ENCODE data around the gene RPS23.

The RPS23 gene

DNA sequence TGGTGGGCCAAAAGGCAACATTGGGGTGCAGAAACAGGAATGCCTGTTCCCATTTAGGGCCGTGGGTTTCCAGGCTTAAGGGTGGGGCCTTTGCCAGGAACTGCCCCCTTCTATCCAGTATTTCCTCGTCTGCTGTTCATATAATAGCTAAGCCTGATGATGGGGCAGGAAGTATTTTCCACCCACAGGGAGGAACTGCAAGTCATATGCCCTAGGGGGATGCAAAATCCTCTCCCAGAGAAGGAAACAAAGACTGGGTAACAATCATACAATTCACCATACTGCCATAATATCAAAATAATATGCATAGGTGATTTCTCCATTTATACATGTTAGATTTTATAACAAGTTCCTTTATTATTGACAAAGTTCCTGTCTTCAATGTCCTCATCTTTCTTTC, 20.5 kb upstream of the RPS23 start:
- H3K4me3 Mint-ChIP-seq = no peak overlapping the region
- H3K27me3 Mint-ChIP-seq = no peaks in the 10 kb centered on the region
- peaks cover 0 to 3% of the 10 kb centered on the region in 2 donors for H3K9me3 Mint-ChIP-seq
- ATAC-seq (no peak), DNase-seq (no peak)
- peak overlapping the region in 1 of 2 donors; percentile 74 for H3K27ac Mint-ChIP-seq
- H3K4me1 Mint-ChIP-seq = no peaks in the 10 kb centered on the region

DNA sequence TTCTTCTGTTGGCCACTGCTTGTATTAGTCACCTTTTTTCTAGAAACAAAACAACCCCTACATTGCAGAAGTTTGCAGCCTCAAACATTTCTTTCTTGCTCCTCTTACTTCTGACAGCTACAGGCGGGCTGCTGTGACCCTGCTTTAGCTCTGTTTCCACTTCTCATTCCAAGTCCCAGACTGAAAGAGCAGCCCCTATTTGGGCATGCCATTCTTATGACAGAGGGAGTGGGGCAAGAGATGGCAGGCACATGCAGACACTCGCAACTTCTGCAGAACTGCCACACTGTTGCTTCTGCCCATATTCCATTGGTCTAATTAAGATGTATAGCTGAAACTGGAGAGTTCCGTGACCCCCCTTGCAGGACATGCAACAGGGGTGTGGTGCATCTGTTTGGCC, 19.6 kb upstream of the RPS23 start:
- Mint-ChIP-seq H3K4me3 (no peak overlapping the region), H3K4me1 (no peaks in the 10 kb centered on the region), H3K27me3 (no peaks in the 10 kb centered on the region), H3K27ac (no peak overlapping the region), H3K9me3 (peaks cover 0 to 3% of the 10 kb centered on the region in 2 donors)
- DNase-seq (no peak), ATAC-seq (no peak)

DNA sequence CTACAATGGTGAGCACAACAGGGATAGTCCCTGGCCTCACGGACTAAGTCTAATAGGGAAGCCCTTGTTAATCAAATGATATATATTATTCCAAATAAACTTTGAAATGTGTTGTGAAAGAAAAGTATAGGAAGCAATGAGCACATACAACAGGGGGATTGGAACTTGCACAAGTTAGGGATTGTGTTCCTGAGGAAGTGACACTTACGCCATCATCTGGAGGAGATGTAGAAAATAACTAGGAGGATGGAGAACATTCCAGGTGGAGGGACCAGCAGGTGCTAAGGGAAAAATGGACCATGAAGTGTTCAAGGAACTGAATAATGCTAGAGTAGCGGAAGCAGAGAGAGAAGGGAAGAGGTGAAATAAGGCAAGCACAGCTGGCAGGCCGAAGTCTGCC, 18.8 kb upstream of the RPS23 start:
- Mint-ChIP-seq H3K4me3 (no peak overlapping the region), H3K9me3 (peaks cover 0 to 3% of the 10 kb centered on the region in 2 donors), H3K27ac (no peak overlapping the region), H3K4me1 (no peaks in the 10 kb centered on the region), H3K27me3 (no peaks in the 10 kb centered on the region)
- ATAC-seq (no peak), DNase-seq (no peak)

DNA sequence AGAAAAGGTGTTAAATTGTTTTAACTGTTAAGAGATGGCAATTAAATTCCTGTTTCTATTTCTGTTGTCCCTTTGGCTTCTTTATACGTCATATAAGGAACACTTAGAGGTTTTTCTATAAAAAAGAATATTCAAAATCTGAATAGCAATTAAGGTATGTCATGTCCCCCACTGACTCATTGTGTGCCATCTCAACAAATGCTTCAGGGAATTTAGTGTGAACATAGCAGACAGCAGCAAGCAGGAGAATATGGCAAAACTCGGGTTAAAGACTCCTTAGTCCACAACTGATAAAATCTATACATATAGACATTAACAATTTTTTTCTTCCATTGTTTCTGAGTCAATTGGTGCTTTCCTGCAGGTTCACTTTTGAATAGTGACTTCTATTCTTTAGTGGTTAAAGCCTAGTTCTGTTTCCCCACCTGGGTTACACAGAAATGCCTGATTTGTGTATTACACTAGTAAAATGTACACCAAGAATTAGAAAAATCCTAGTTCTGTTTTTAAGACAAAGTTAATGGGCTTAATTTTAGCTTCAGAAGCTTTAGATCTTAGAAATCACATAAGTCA, 17.9 kb upstream of the RPS23 start:
- ATAC-seq = no peak
- DNase-seq = no peak
- Mint-ChIP-seq H3K4me3 (no peak overlapping the region), H3K4me1 (no peaks in the 10 kb centered on the region), H3K9me3 (peaks cover 0 to 3% of the 10 kb centered on the region in 2 donors), H3K27ac (no peak overlapping the region), H3K27me3 (no peaks in the 10 kb centered on the region)

DNA sequence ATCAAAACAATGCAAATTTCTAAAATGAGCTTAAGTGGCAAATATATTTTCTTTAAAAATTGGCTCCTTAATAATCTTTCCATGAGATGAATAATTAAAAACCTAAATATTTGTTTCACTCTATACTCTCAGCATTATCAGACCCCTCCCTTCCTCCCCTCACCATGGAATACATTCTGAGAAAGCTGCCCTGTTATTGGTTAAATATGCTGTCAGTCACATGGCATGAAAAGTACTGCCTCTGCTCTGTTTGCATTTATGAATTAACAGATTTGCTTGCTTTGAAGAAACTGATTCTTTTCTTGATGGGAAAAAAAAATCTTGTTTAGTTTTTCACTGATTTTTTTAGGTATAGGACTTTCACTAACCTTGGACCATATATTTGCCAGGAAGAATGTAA, 17.0 kb upstream of the RPS23 start:
- Mint-ChIP-seq H3K4me3 (no peak overlapping the region), H3K27me3 (no peaks in the 10 kb centered on the region), H3K4me1 (no peaks in the 10 kb centered on the region), H3K9me3 (peaks cover 0 to 3% of the 10 kb centered on the region in 2 donors), H3K27ac (no peak overlapping the region)
- ATAC-seq (no peak), DNase-seq (no peak)

DNA sequence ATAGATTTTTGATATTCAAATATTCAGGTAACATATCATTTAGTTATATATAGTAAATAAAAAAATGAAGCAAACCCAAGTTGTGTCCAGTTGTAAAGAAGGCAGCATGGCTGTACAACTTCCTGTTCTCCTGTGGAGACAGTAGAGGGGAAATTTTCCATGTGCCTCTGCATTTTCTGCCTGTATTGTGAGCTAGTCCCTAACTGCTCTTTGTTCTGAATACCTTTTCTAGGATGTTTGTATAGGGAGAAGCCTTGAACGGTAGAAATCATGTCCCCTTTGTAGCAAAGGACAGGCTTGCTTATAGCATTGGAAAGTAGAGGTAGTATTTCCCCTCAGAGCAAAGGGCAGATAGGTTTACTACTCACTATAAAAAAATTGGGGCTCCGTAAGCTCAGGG, 13.3 kb upstream of the RPS23 start:
- Mint-ChIP-seq H3K27me3 (no peaks in the 10 kb centered on the region), H3K9me3 (no peaks in the 10 kb centered on the region)

DNA sequence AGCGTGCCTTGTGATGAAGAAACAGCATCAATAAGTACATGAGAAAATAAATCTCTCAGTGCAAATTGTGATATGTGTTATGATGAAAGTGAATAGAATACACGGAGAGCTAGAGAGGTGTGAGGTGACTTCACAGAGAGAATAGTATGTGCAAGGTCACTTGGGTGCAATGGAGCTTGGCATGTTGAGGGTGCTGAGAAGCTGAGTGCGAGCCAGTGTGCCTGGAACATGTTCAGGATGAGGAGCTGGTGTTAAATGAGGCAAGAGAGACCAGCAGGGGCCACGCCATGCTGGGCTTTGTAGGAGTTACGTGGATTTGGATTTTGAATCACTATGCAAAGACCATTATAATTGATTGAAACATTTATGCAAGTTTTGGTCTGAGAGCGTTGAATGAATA, 12.8 kb upstream of the RPS23 start:
- ATAC-seq = no peak
- H3K4me1 Mint-ChIP-seq = no peaks in the 10 kb centered on the region
- no peak for DNase-seq

More for the DNA sequence above, 13.3 kb upstream of the RPS23 start:
- Mint-ChIP-seq H3K4me1 (no peaks in the 10 kb centered on the region), H3K4me3 (no peak overlapping the region), H3K27ac (no peak overlapping the region)
- DNase-seq = no peak
- no peak for ATAC-seq

DNA sequence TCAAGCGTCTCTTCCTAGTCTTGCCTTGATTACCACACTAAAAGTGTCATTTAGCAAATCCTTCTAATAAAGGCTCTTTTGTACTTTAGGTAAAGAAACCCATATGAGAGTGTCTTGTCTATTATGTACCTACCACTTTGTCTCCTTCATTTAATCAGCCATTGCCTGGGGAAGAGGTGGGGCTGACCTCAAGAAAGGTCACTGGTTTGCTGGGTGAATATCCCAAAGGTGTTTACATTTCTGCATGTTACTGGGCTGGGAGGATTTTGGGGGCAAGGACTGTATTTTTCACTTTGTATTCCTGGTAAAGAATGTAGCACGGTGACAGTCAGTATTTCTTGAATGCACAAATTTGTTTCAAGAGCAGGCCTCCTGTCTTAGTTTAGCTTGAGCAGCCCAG, 11.9 kb upstream of the RPS23 start:
- no peaks in the 10 kb centered on the region for H3K4me1 Mint-ChIP-seq
- ATAC-seq = no peak
- no peaks in the 10 kb centered on the region for H3K9me3 Mint-ChIP-seq
- H3K4me3 Mint-ChIP-seq = no peak overlapping the region
- DNase-seq = no peak
- no peaks in the 10 kb centered on the region for H3K27me3 Mint-ChIP-seq
- no peak overlapping the region for H3K27ac Mint-ChIP-seq

More for the DNA sequence above, 12.8 kb upstream of the RPS23 start:
- H3K27me3 Mint-ChIP-seq = no peaks in the 10 kb centered on the region
- no peak overlapping the region for H3K4me3 Mint-ChIP-seq
- H3K27ac Mint-ChIP-seq = no peak overlapping the region
- H3K9me3 Mint-ChIP-seq = no peaks in the 10 kb centered on the region

DNA sequence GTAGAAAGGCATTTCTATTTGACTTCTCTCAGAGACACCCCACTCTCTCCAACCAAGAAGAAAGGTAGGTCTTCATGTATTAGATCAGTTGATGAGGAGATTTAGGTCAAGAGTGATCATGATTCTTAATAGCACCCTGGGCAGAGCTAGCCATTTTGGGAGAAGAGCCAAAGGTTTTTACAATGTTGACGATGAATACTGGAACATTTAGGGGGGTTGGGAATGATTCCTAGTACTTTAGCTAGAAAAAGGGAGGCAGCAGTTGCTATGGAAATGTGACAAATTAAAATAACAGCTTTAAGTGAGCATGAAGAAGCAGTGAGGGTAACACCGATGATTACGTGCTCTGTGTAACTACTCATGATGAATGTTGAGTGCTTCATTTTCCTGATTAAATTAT, 9.5 kb upstream of the RPS23 start:
- ATAC-seq (no peak), DNase-seq (no peak)
- no peak overlapping the region for H3K27ac Mint-ChIP-seq
- no peaks in the 10 kb centered on the region for H3K9me3 Mint-ChIP-seq
- H3K4me3 Mint-ChIP-seq = no peak overlapping the region
- H3K27me3 Mint-ChIP-seq = no peaks in the 10 kb centered on the region
- no peaks in the 10 kb centered on the region for H3K4me1 Mint-ChIP-seq

DNA sequence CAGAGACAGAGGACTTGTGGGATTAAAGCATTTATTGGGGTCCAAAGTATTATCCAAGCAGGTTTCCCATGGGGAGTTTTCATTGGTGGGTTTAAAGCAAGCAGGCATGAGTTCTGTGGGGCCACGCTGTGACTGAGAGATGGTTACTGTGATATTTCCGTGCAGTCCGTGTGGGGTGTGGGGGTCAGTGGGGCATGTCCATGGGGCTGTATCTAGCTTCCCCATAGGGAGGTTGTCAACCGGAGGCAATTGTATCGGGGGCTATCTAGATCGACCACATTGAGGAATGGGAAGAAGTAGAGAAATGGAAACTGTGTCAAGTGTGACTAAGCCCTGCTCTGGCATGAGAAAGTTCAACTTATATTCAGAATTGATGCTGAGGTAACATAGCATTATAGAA, 7.1 kb upstream of the RPS23 start:
- no peak overlapping the region for H3K4me3 Mint-ChIP-seq
- DNase-seq (no peak), ATAC-seq (no peak)
- peak overlapping the region in 1 of 2 donors; percentile 5 for H3K27ac Mint-ChIP-seq
- peaks cover 3% of the 10 kb centered on the region for H3K4me1 Mint-ChIP-seq
- no peaks in the 10 kb centered on the region for H3K27me3 Mint-ChIP-seq
- no peaks in the 10 kb centered on the region for H3K9me3 Mint-ChIP-seq

DNA sequence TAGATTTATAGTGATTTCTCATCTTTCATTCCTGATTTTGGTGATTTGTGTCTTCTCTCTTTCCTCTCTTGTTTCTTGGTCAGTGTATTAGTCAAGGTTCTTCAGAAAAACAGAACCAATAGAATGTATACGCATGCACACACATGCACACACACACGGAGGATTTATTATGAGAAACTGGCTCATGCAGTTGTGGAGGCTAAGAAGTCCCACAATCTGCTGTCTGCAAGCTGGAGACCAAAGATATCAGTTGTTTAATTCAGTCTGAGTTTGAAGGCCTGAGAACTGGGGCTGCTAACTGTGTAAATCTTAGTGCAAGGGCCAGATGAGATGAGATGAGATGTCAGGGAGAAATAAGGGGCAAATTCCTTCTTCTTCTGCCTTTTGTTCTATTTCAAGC, 5.7 kb upstream of the RPS23 start:
- ATAC-seq (no peak), DNase-seq (no peak)
- no peak overlapping the region for H3K27ac Mint-ChIP-seq
- H3K4me3 Mint-ChIP-seq = no peak overlapping the region
- H3K4me1 Mint-ChIP-seq = peaks cover 16% of the 10 kb centered on the region
- no peaks in the 10 kb centered on the region for H3K9me3 Mint-ChIP-seq
- H3K27me3 Mint-ChIP-seq = no peaks in the 10 kb centered on the region

DNA sequence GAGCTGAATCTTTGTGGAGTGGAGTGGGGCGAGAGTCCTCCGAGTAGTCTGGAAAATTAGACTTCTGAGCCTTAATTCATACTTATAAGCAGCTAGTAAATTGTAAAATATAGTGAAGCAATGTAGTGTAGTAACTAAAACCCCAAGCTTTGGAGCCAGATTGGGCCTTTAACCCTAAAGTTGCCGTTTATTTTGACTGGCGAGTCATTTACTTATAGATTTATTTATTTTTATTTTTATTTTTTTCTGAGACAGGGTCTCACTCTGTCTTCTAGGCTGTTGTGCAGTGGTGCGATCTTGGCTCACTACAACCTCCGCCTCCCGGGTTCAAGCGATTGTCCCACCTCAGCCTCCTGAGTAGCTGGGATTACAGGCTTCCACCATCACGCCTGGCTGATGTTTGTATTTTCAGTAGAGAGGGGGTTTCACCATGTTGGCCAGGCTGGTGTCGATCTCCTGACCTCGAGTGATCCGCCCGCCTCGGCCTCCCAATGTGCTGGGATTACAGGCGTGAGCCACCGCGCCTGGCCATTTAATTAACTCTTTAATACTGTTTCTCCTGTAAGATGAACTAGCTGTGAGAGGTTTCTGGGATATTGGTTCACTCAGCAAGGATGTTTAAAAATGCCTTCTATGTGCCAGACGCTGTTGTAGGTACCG, 687 bp upstream of the RPS23 start:
- Mint-ChIP-seq H3K4me1 (peaks cover 38% of the 10 kb centered on the region), H3K9me3 (no peaks in the 10 kb centered on the region), H3K27ac (peak overlapping the region; percentile 99 to 100), H3K27me3 (no peaks in the 10 kb centered on the region), H3K4me3 (peak overlapping the region; percentile 93 to 95)
- no peak for DNase-seq
- ATAC-seq = no peak

DNA sequence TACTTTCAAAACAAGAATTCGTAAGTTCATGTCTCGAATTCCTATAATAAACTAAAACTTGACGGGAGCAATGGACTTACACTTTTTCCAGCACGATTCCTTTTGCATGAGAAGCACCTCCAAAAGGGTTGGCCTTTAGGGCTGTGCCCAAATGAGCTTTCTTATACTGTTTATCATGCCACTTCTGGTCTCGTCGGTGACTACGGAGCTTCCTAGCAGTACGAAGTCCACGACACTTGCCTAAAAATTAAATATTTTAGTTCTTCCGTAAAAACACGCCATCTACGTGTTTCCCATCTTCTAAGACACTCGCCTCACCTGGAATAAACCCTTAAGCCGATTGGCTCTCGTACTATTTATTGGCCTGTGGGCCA, 554 bp downstream of the RPS23 start:
- peaks cover 49% of the 10 kb centered on the region for H3K4me1 Mint-ChIP-seq
- H3K4me3 Mint-ChIP-seq = peak overlapping the region; percentile 93 to 95
- peak overlapping the region; percentile 99 to 100 for H3K27ac Mint-ChIP-seq
- no peaks in the 10 kb centered on the region for H3K9me3 Mint-ChIP-seq
- DNase-seq (no peak), ATAC-seq (peak; percentile 1)
- no peaks in the 10 kb centered on the region for H3K27me3 Mint-ChIP-seq

DNA sequence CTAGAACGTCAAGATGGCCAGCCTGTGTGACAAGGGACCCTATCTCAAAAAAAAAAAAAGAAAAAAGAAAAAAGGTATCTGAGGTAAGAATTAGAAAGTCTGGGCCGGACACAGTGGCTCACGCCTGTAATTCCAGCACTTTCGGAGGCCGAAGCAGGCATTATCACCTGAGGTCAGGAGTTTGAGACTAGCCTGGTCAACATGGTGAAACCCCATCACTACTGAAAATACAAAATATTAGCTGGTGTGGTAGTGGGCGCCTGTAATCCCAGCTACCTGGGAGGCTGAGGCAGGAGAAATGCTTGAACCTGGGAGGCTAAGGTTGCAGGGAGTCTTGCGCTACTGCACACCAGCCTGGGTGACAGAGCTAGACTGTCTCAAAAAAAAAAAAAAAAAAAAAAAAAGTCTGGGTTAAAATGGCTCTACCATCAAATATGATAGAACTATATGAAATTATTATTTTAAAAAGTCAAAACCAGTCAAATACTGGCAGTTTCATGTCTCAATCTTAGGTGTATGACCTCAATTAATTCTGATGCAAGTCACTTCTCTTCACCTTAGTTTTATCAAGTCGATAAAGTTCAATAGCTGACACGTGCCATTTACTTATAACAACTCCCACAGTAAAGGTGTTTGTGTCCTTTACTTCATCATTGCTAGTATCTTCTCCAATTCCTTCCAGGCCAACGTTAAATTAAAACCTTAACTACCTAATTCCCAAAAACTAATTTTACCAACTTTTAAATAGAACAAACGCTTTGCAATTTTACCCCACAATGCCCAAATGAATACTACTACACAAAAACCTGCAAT, 1.1 kb downstream of the RPS23 start:
- H3K4me1 Mint-ChIP-seq = peaks cover 53% of the 10 kb centered on the region

DNA sequence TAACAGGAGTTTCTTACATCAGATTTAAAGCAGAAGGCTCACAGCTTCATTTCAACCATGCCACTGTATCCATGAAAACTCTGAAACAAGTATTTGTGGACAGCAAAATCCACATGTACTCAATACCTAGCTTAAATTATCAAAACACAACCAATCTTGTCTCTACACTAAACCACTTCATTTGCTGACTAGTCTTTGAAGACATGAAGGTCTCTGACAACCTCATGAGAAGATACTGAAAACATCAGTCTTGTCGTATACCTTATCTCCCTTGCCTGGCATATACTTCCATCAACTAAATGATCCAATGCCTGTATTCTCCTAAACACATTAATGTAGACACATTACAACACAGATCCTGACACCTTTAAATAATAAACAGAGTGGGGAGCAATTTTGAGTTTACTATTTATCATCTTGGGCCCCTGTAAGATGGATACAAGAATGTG, 2.9 kb downstream of the RPS23 start:
- Mint-ChIP-seq H3K27ac (no peak overlapping the region), H3K4me3 (no peak overlapping the region), H3K4me1 (peaks cover 51% of the 10 kb centered on the region), H3K9me3 (no peaks in the 10 kb centered on the region), H3K27me3 (no peaks in the 10 kb centered on the region)
- ATAC-seq = no peak
- DNase-seq = no peak

More for the DNA sequence above, 1.1 kb downstream of the RPS23 start:
- Mint-ChIP-seq H3K9me3 (no peaks in the 10 kb centered on the region), H3K4me3 (peak overlapping the region; percentile 93 to 95), H3K27me3 (no peaks in the 10 kb centered on the region), H3K27ac (peak overlapping the region; percentile 99 to 100)
- no peak for ATAC-seq
- DNase-seq = no peak

Measured in stimulated activated naive CD8-positive, alpha-beta T cell treated with anti-CD3 and anti-CD28 coated beads, Interleukin-15, amount 100 ng/mL, for 72 hours (primary cell).